ENCODE results near the gene GHITM.
"Not testable (repeated sequence)": the region's sequence is repeated elsewhere in the genome, so short reads cannot be mapped to it uniquely, and the experiment has no call there.

The GHITM gene, protein sequence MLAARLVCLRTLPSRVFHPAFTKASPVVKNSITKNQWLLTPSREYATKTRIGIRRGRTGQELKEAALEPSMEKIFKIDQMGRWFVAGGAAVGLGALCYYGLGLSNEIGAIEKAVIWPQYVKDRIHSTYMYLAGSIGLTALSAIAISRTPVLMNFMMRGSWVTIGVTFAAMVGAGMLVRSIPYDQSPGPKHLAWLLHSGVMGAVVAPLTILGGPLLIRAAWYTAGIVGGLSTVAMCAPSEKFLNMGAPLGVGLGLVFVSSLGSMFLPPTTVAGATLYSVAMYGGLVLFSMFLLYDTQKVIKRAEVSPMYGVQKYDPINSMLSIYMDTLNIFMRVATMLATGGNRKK

DNA sequence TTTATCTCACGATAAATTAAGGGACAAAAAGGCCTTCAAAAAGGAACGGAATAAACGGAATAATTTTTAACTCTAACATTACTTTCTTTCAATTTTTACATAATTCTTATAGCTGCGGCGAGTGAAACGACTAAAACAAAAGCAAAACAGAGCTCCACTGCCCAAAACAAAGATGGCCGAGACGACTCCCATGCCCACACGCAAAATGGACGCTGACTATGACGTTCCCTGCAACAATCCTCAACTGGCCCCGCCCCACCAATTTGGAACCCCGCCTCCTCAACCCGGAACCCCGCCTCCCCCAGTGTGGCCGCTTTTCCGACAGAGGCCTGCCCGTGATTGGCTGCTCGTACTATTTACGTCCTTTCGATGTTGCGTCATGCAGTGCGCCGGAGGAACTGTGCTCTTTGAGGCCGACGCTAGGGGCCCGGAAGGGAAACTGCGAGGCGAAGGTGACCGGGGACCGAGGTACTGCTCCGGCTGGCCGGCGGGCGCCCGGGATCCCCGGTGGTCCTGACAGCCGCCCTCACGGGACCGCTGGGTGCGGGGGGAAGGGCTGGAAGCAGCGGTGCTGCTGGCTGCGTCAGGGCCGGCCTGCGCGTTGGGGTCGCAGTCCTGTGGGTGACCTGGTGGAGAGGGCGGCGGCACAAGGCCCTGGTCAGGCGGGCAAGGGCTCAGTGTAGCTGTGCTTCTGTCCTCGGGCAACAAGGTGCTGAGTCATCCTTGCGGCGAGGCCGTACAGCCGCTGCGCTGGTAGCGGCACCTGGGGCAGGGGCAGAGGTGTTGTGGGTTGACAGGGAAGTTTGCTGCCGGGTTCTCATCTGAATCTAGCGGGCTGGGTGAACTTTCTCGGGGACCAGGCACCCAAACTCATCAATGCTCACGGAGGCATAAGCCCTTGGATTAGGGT is at the start of gene GHITM:
GHITM (plus strand) TSS at position 384 of the 910 bp plus-strand sequence. CDS start 1,992 bp downstream, outside the sequence.
- Histone ChIP-seq H3K4me1 (ENCODE audit: control insufficient read depth, insufficient read depth, low read length) (peaks cover 2% of the 10 kb centered on the region; the same call in 1 of the 2 replicates), H3K9me3 (ENCODE audit: control insufficient read depth, insufficient read depth, low read length) (no peaks in the 10 kb centered on the region), H3K27ac (ENCODE audit: low read length) (no peak within 1 kb of the TSS), H3K36me3 (ENCODE audit: control insufficient read depth, insufficient read depth, low read length) (peaks cover 3% of the 10 kb centered on the region), H3K27me3 (ENCODE audit: control insufficient read depth, insufficient read depth, low read length) (no peaks in the 10 kb centered on the region), H3K4me3 (ENCODE audit: low read length) (peak within 1 kb of the TSS; percentile 87)
- WGBS (ENCODE audit: insufficient coverage, insufficient read length), result no CpG with 5 or more reads among the region's 61 CpGs
- DNase-seq (ENCODE audit: low read depth, low spot score), result peak; percentile 94

DNA sequence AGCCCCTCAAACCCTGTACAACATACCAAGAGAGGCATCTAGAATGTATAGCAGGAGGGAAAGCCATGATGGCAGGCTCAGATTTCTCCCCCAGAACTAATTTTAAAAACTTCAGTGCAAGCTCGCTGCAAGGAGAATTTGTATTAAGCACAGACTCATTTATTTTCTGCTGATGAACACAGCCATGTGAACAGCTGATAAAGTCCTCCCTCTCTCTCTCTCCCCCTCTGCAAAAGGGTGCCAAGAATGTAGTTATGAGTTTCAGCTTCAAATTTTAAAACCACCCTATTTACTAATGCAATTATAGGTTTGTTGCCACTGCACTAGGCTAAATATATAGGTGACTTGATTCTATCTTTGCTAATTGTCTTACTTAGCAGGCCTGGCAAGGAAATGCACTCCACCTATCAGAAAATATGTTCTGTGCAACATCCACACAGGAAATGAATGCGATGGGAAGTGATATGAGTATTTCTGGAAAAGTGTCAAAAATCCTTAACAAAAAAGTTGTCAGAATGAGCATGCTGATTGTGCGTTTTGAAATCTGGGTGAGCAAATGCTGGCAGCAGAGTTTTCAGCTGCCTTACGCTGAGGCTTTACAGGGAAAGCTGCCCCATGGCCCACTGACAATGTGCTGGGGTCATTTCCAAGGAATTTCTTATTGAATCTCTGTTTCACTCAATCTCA is 43.4 kb upstream of the GHITM start:
- Histone ChIP-seq H3K9me3 (ENCODE audit: control insufficient read depth, insufficient read depth, low read length) (no peaks in the 10 kb centered on the region), H3K4me3 (ENCODE audit: low read length) (no peak overlapping the region), H3K36me3 (ENCODE audit: control insufficient read depth, insufficient read depth, low read length) (no peaks in the 10 kb centered on the region), H3K27ac (ENCODE audit: low read length) (no peak overlapping the region), H3K4me1 (ENCODE audit: control insufficient read depth, insufficient read depth, low read length) (no peaks in the 10 kb centered on the region), H3K27me3 (ENCODE audit: control insufficient read depth, insufficient read depth, low read length) (no peaks in the 10 kb centered on the region)
- no CpG with 5 or more reads among the region's 4 CpGs for WGBS (ENCODE audit: insufficient coverage, insufficient read length)
- DNase-seq (ENCODE audit: low read depth, low spot score), result no peak

DNA sequence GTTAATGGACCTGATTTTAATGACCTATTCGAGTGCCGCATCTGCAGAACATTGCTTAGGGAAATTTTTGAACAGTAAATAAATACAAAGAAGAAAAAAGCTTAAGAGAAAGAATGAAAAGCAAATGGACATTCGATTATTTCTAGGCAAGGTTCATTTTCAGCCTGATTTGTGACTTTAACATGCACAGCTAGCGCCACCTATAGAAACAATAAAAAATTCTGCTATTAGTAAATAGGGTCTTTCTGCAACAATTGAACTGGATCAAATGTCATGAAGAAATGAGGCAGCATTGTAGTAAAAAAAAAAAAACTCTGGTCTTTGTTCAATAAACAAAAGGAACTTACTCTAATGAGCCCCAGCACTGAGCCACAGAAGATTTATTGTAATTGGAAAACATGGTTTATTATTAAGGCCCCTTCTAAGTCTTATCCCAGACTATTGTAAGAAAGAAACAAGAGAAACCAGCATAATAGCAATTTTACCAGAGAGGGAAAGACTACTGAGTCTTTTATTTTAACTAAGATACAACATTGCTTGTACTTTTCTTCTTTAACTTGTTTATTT is 41.4 kb upstream of the GHITM start:
- Histone ChIP-seq H3K27me3 (ENCODE audit: control insufficient read depth, insufficient read depth, low read length) (no peaks in the 10 kb centered on the region), H3K36me3 (ENCODE audit: control insufficient read depth, insufficient read depth, low read length) (no peaks in the 10 kb centered on the region), H3K4me3 (ENCODE audit: low read length) (no peak overlapping the region), H3K27ac (ENCODE audit: low read length) (no peak overlapping the region), H3K9me3 (ENCODE audit: control insufficient read depth, insufficient read depth, low read length) (no peaks in the 10 kb centered on the region), H3K4me1 (ENCODE audit: control insufficient read depth, insufficient read depth, low read length) (no peaks in the 10 kb centered on the region)
- WGBS (ENCODE audit: insufficient coverage, insufficient read length), result no CpG with 5 or more reads among the region's 4 CpGs
- no peak for DNase-seq (ENCODE audit: low read depth, low spot score)

DNA sequence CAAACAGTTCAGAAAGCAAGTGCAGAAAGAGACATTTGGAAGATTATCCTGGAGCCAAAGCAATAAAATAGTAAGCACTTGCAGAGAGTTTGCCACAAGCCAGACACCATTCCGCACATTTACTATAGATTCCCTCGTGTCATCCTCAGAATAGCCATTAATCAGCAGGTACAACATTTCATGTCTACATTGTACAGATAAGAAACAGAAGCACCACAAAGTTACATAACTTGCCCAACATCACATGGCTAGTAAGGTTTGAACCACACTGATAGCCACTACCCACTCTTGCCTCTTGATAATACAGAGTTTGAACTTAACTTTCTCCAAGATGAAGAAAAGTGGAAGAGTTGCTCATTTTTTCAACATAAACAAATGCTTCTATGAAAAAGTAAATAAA is 40.6 kb upstream of the GHITM start:
- H3K4me1 ChIP-seq (ENCODE audit: control insufficient read depth, insufficient read depth, low read length), result no peaks in the 10 kb centered on the region
- H3K27ac ChIP-seq (ENCODE audit: low read length), result no peak overlapping the region
- H3K9me3 ChIP-seq (ENCODE audit: control insufficient read depth, insufficient read depth, low read length), result no peaks in the 10 kb centered on the region
- H3K36me3 ChIP-seq (ENCODE audit: control insufficient read depth, insufficient read depth, low read length), result no peaks in the 10 kb centered on the region
- no peak overlapping the region for H3K4me3 ChIP-seq (ENCODE audit: low read length)
- no peaks in the 10 kb centered on the region for H3K27me3 ChIP-seq (ENCODE audit: control insufficient read depth, insufficient read depth, low read length)
- WGBS (ENCODE audit: insufficient coverage, insufficient read length), result no CpG with 5 or more reads among the region's 2 CpGs
- no peak for DNase-seq (ENCODE audit: low read depth, low spot score)

DNA sequence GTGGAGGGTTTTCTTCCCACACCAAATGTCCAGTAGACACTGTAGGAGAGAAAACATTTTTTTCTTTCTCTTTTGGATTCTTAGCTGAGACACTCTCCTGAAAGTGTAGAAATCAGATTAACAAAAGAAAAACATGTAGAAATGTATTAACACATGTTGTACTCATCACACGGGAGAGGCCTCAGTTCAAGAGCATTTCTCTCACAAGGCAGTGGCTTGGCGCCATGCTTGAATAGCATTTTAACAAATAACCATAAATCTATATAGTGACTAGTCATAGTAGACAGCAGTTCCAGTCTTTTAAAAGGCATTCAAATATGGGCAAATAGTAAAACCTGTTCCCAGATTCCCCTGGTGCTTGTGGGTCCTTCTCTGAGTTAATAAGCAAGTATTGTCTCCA is 38.3 kb upstream of the GHITM start:
- no CpG with 5 or more reads among the region's 2 CpGs for WGBS (ENCODE audit: insufficient coverage, insufficient read length)
- Histone ChIP-seq H3K27me3 (ENCODE audit: control insufficient read depth, insufficient read depth, low read length) (no peaks in the 10 kb centered on the region), H3K4me3 (ENCODE audit: low read length) (no peak overlapping the region), H3K36me3 (ENCODE audit: control insufficient read depth, insufficient read depth, low read length) (no peaks in the 10 kb centered on the region), H3K27ac (ENCODE audit: low read length) (no peak overlapping the region), H3K9me3 (ENCODE audit: control insufficient read depth, insufficient read depth, low read length) (no peaks in the 10 kb centered on the region), H3K4me1 (ENCODE audit: control insufficient read depth, insufficient read depth, low read length) (no peaks in the 10 kb centered on the region)
- DNase-seq (ENCODE audit: low read depth, low spot score), result no peak

DNA sequence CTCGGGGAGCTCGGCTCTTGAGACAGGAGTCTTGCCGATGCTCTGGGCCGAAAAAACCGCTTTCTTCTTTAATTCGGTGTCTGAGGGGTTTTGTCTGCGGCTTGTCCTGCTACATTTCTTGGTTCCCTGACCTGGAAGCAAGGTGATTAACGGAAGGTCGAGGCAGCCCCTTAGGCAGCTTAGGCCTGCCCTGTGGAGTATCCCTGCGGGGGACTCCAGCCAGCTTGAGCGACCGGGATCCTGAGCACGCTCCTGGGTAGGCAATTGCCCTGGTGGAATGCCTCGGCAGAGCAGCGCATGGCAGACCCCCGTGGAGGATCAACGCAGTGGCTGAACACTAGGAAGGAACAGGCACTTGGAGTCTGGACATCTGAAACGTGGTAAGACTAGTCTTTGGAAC is 30.5 kb upstream of the GHITM start:
- Histone ChIP-seq H3K4me1 (ENCODE audit: control insufficient read depth, insufficient read depth, low read length) (no peaks in the 10 kb centered on the region), H3K9me3 (ENCODE audit: control insufficient read depth, insufficient read depth, low read length) (no peaks in the 10 kb centered on the region), H3K27me3 (ENCODE audit: control insufficient read depth, insufficient read depth, low read length) (no peaks in the 10 kb centered on the region), H3K27ac (ENCODE audit: low read length) (no peak overlapping the region), H3K4me3 (ENCODE audit: low read length) (no peak overlapping the region), H3K36me3 (ENCODE audit: control insufficient read depth, insufficient read depth, low read length) (no peaks in the 10 kb centered on the region)
- no CpG with 5 or more reads among the region's 18 CpGs for WGBS (ENCODE audit: insufficient coverage, insufficient read length)
- DNase-seq (ENCODE audit: low read depth, low spot score), result no peak

DNA sequence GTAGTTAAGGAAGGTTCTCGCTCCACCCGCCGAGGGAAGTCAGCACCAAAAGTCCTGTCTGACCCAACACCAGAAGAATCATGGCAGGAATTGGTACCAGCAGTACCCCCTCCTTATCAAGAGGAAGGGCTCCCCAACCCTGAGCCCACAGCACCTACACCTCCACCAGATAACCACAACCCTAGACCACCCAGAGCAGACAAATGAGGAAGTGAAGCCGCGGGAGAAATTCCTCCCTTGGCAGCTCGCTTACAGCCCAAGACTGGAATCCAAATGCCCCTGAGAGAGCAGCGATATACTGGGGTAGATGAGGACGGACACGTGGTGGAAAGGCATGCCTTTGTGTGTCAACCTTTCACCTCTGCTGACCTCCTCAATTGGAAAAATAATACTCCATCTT is 29.5 kb upstream of the GHITM start:
- H3K27ac ChIP-seq (ENCODE audit: low read length); H3K27me3 ChIP-seq (ENCODE audit: control insufficient read depth, insufficient read depth, low read length); H3K4me3 ChIP-seq (ENCODE audit: low read length); DNase-seq (ENCODE audit: low read depth, low spot score); H3K4me1 ChIP-seq (ENCODE audit: control insufficient read depth, insufficient read depth, low read length); H3K36me3 ChIP-seq (ENCODE audit: control insufficient read depth, insufficient read depth, low read length); H3K9me3 ChIP-seq (ENCODE audit: control insufficient read depth, insufficient read depth, low read length): not testable (repeated sequence)
- WGBS (ENCODE audit: insufficient coverage, insufficient read length), result no CpG with 5 or more reads among the region's 9 CpGs

DNA sequence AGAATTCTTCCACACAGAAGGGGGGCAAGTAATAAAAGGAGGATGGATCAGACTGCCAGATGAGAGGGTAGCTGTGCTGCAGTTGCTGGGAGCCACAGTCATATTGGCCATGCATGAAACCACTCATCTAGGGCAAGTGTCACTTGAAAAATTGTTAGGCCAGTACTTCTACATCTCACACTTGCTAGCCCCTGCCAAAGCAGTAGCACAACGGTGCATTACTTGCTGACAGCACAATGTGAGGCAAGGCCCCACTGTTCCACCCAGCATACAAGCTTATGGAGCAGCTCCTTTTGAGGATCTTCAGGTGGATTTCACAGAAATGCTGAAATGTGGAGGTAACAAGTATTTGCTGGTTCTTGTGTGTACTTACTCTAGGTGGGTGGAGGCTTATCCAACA is 25.8 kb upstream of the GHITM start:
- H3K4me3 ChIP-seq (ENCODE audit: low read length); H3K27ac ChIP-seq (ENCODE audit: low read length); DNase-seq (ENCODE audit: low read depth, low spot score); H3K4me1 ChIP-seq (ENCODE audit: control insufficient read depth, insufficient read depth, low read length); H3K9me3 ChIP-seq (ENCODE audit: control insufficient read depth, insufficient read depth, low read length); H3K36me3 ChIP-seq (ENCODE audit: control insufficient read depth, insufficient read depth, low read length); H3K27me3 ChIP-seq (ENCODE audit: control insufficient read depth, insufficient read depth, low read length): not testable (repeated sequence)
- WGBS (ENCODE audit: insufficient coverage, insufficient read length), result no CpG with 5 or more reads among the region's 1 CpG

DNA sequence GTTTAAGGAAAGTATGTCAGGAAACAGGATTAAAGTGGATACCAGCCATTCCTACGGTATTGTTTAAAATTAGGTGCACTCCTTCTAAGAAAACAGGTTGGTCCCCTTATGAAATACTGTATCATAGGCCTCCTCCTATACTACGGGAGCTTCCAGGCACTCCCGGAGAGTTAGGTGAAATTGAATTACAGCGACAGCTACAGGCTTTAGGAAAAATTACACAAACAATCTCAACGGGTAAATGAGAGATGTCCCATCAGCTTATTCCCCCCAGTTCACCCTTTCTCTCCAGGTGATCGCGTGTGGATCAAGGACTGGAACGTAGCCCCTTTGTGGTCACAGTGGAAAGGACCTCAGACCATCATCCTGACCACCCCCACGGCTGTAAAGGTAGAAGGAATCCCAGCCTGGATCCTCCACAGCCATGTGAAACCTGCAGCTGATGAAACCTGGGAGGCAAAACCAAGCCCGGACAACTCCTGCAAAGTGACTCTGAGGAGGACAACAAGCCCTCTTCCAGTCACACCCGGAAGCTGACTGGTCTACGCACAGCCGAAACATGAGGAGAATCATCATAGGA is 25.1 kb upstream of the GHITM start:
- no peaks in the 10 kb centered on the region for H3K36me3 ChIP-seq (ENCODE audit: control insufficient read depth, insufficient read depth, low read length)
- DNase-seq (ENCODE audit: low read depth, low spot score), result no peak
- H3K9me3 ChIP-seq (ENCODE audit: control insufficient read depth, insufficient read depth, low read length), result no peaks in the 10 kb centered on the region
- H3K27me3 ChIP-seq (ENCODE audit: control insufficient read depth, insufficient read depth, low read length), result no peaks in the 10 kb centered on the region
- H3K27ac ChIP-seq (ENCODE audit: low read length), result no peak overlapping the region
- no peak overlapping the region for H3K4me3 ChIP-seq (ENCODE audit: low read length)
- H3K4me1 ChIP-seq (ENCODE audit: control insufficient read depth, insufficient read depth, low read length), result no peaks in the 10 kb centered on the region
- WGBS (ENCODE audit: insufficient coverage, insufficient read length), result no CpG with 5 or more reads among the region's 13 CpGs

DNA sequence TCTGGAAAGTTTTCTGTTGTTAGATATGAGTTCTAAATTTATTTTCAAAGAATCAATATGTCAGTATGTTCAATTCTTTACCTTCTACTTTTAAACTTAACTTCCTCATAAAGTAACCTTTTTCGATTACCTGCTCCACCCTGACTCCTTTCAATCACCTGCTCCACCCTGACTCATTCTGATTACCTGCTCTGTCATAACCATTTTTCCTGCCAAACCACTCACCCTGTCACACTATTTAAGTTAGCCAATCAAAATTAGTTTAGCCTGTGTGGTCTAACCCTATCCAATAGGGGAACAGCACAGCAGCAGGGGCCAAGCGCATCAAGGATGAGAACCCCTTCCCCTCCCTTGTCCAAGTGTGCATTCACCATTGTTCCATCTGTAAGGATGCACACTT is 22.1 kb upstream of the GHITM start:
- not testable (repeated sequence) for DNase-seq (ENCODE audit: low read depth, low spot score); H3K4me1 ChIP-seq (ENCODE audit: control insufficient read depth, insufficient read depth, low read length); H3K9me3 ChIP-seq (ENCODE audit: control insufficient read depth, insufficient read depth, low read length); H3K27ac ChIP-seq (ENCODE audit: low read length); H3K36me3 ChIP-seq (ENCODE audit: control insufficient read depth, insufficient read depth, low read length); H3K4me3 ChIP-seq (ENCODE audit: low read length); H3K27me3 ChIP-seq (ENCODE audit: control insufficient read depth, insufficient read depth, low read length)
- WGBS (ENCODE audit: insufficient coverage, insufficient read length), result no CpG with 5 or more reads among the region's 2 CpGs

Data from iPS DF 6.9 (cell line).